ENCODE data around the gene KLHL15. TPM values are rescaled to one million over a fixed set of nuclear protein-coding genes. Genes with fewer than 3 reads are reported as not detected.

The KLHL15 gene
- total RNA-seq, 2 experiments from 2014 or later = 13.4 to 13.8 TPM

GRCh38 chrX:24037729-24038128, 10.7 kb upstream of the KLHL15 start:
- ChIA-PET CTCF (ENCODE audit: unreplicated experiment) (no interaction called here), POLR2A (no interaction called here)
- no peak overlapping the region for H3K4me2 ChIP-seq (ENCODE audit: low read length)
- TF ChIP-seq EZH2phosphoT487 (IDR thresholded peaks at IDR 0.05; ENCODE audit: borderline replicate concordance, low read depth, low read length) = no peak
- no peak for TF ChIP-seq CTCF (conservative IDR thresholded peaks at IDR 0.05; ENCODE audit: low read length)
- intact Hi-C loops (cut with micrococcal nuclease; ENCODE audit: unreplicated experiment) = no loop called here
- no peaks in the 10 kb centered on the region for H3K79me2 ChIP-seq (ENCODE audit: insufficient read depth, low read depth, low read length)
- no peak for DNase-seq (ENCODE audit: low spot score)
- H3K9me3 ChIP-seq (ENCODE audit: low read length) = no peaks in the 10 kb centered on the region
- H3K4me1 ChIP-seq (ENCODE audit: insufficient read depth, low read length, poor library complexity, severe bottlenecking) = no peaks in the 10 kb centered on the region
- no peak overlapping the region for H3K27ac ChIP-seq (ENCODE audit: low read depth, low read length, poor library complexity, severe bottlenecking)
- H3K36me3 ChIP-seq (ENCODE audit: insufficient read depth, low read length) = no peaks in the 10 kb centered on the region
- no peaks in the 10 kb centered on the region for H4K20me1 ChIP-seq (ENCODE audit: insufficient read depth, low read length)
- BruUV-seq (replicated peaks) = no TSS peak
- no peaks in the 10 kb centered on the region for H3K9me2 ChIP-seq (ENCODE audit: insufficient read depth, low read length)
- no peak overlapping the region for H2AFZ ChIP-seq (ENCODE audit: low read length)
- H3K4me3 ChIP-seq (ENCODE audit: low read depth, low read length, poor library complexity, severe bottlenecking) = no peak overlapping the region

- H2AFZ ChIP-seq (ENCODE audit: low read length) = no peak overlapping the region
- no peaks in the 10 kb centered on the region for H3K79me2 ChIP-seq (ENCODE audit: insufficient read depth, low read depth, low read length)
- no peak overlapping the region for H3K4me3 ChIP-seq (ENCODE audit: low read depth, low read length, poor library complexity, severe bottlenecking)
- ChIA-PET POLR2A (no interaction called here), CTCF (ENCODE audit: unreplicated experiment) (no interaction called here)
- H3K4me1 ChIP-seq (ENCODE audit: insufficient read depth, low read length, poor library complexity, severe bottlenecking) = no peaks in the 10 kb centered on the region
- no peaks in the 10 kb centered on the region for H3K9me2 ChIP-seq (ENCODE audit: insufficient read depth, low read length)
- DNase-seq (ENCODE audit: low spot score) = no peak
- H3K27ac ChIP-seq (ENCODE audit: low read depth, low read length, poor library complexity, severe bottlenecking) = no peak overlapping the region
- intact Hi-C loops (cut with micrococcal nuclease; ENCODE audit: unreplicated experiment) = no loop called here
- H3K36me3 ChIP-seq (ENCODE audit: insufficient read depth, low read length) = no peaks in the 10 kb centered on the region
- H3K9me3 ChIP-seq (ENCODE audit: low read length) = no peaks in the 10 kb centered on the region
- TF ChIP-seq EZH2phosphoT487 (IDR thresholded peaks at IDR 0.05; ENCODE audit: borderline replicate concordance, low read depth, low read length) (no peak), CTCF (conservative IDR thresholded peaks at IDR 0.05; ENCODE audit: low read length) (no peak)
- no peaks in the 10 kb centered on the region for H4K20me1 ChIP-seq (ENCODE audit: insufficient read depth, low read length)
- BruUV-seq (replicated peaks) = no TSS peak
- no peak overlapping the region for H3K4me2 ChIP-seq (ENCODE audit: low read length)
Observed at GRCh38 chrX:24034485-24034884, 7.5 kb upstream of the KLHL15 start.

GRCh38 chrX:24030597-24030996, 3.6 kb upstream of the KLHL15 start:
- ChIA-PET POLR2A (interaction anchor here (0.7 kb wide), 1 partner anchor 17 kb away, joined by 3 read pairs; no protein-coding TSS in a partner anchor), CTCF (ENCODE audit: unreplicated experiment) (no interaction called here)
- intact Hi-C loops (cut with micrococcal nuclease; ENCODE audit: unreplicated experiment) = no loop called here
- H3K4me2 ChIP-seq (ENCODE audit: low read length) = no peak overlapping the region
- no peak overlapping the region for H2AFZ ChIP-seq (ENCODE audit: low read length)
- H4K20me1 ChIP-seq (ENCODE audit: insufficient read depth, low read length) = no peaks in the 10 kb centered on the region
- TF ChIP-seq CTCF (conservative IDR thresholded peaks at IDR 0.05; ENCODE audit: low read length) (no peak), EZH2phosphoT487 (IDR thresholded peaks at IDR 0.05; ENCODE audit: borderline replicate concordance, low read depth, low read length) (no peak)
- H3K27ac ChIP-seq (ENCODE audit: low read depth, low read length, poor library complexity, severe bottlenecking) = no peak overlapping the region
- no peaks in the 10 kb centered on the region for H3K9me3 ChIP-seq (ENCODE audit: low read length)
- H3K79me2 ChIP-seq (ENCODE audit: insufficient read depth, low read depth, low read length) = no peaks in the 10 kb centered on the region
- H3K4me1 ChIP-seq (ENCODE audit: insufficient read depth, low read length, poor library complexity, severe bottlenecking) = peaks cover 8% of the 10 kb centered on the region
- H3K4me3 ChIP-seq (ENCODE audit: low read depth, low read length, poor library complexity, severe bottlenecking) = no peak overlapping the region
- H3K36me3 ChIP-seq (ENCODE audit: insufficient read depth, low read length) = no peaks in the 10 kb centered on the region
- DNase-seq (ENCODE audit: low spot score) = no peak
- no TSS peak for BruUV-seq (replicated peaks)
- H3K9me2 ChIP-seq (ENCODE audit: insufficient read depth, low read length) = no peaks in the 10 kb centered on the region

Measured in OCI-LY7 (cell line).